OCI-LY3 (cell line): ENCODE data around the gene CHRNA9.

Source experiments
- H2AFZ ChIP-seq: fragments of 200-600, 300-600 bp; shearing (Covaris generic); 2 replicates; pipeline ENCODE4 v1.6.0; 2014; ENCODE audit warnings: antibody characterized with exemption, low read depth, low read length
- H3K27ac ChIP-seq: fragments of 200-600, 300-600 bp; sonication (generic); 2 replicates; pipeline ENCODE4 v1.5.1; 2014; ENCODE audit warnings: mild to moderate bottlenecking, low read length, moderate library complexity, mixed read lengths
- H3K27me3 ChIP-seq: fragments of 200-600, 300-600 bp; sonication (generic); 2 replicates; pipeline ENCODE4 v1.6.1; 2014; ENCODE audit warnings: low read depth, low read length, mixed read lengths
- H3K36me3 ChIP-seq: fragments of 200-600, 300-600 bp; sonication (generic); replicated peaks from 2 replicates; pipeline ENCODE3; 2014; ENCODE audit warnings: low read depth, low read length, mixed read lengths
- H3K4me1 ChIP-seq: fragments of 300-600, 200-600 bp; sonication (generic); 2 replicates; pipeline ENCODE4 v1.6.1; 2014; ENCODE audit warnings: low read length, mixed read lengths
- H3K4me2 ChIP-seq: fragments of 200-600, 300-600 bp; sonication (generic); 2 replicates; pipeline ENCODE4 v1.6.1; 2014; ENCODE audit warnings: low read length, mixed read lengths
- H3K4me3 ChIP-seq: fragments of 300-600, 200-600 bp; sonication (generic); 2 replicates; pipeline ENCODE4 v1.5.1; 2014; ENCODE audit warnings: antibody characterized with exemption, mild to moderate bottlenecking, low read length, moderate library complexity
- H3K79me2 ChIP-seq: fragments of 300-600, 200-600 bp; shearing (Covaris generic); 2 replicates; pipeline ENCODE4 v1.6.1; 2014; ENCODE audit warnings: mild to moderate bottlenecking, low read length, mixed read lengths
- H3K9ac ChIP-seq: fragments of 300-600, 200-600 bp; shearing (Covaris generic); 2 replicates; pipeline ENCODE4 v1.6.0; 2014; ENCODE audit warnings: mild to moderate bottlenecking, low read length, moderate library complexity
- H3K9me3 ChIP-seq: fragments of 200-600, 300-600 bp; shearing (Covaris generic); 2 replicates; pipeline ENCODE4 v1.6.1; 2014; ENCODE audit warnings: low read length, mixed read lengths; ENCODE audit not compliant: insufficient read depth
- H4K20me1 ChIP-seq: fragments of 200-600, 300-600 bp; sonication (generic); 2 replicates; pipeline ENCODE4 v1.6.1; 2016; ENCODE audit warnings: low read length, mixed read lengths; ENCODE audit not compliant: insufficient read depth
- EZH2phosphoT487 ChIP-seq: fragments of 200-600 bp; shearing (Covaris generic); IDR thresholded peaks from 2 replicates; pipeline ENCODE4 v1.6.1; 2018; ENCODE audit warnings: antibody characterized with exemption, mixed run types, low read depth
- TF ChIP-seq, protein P1 (sequence below): fragments of 200-600, 300-600 bp; sonication (generic); IDR thresholded peaks from 2 replicates; pipeline ENCODE4 v1.5.1; 2014; ENCODE audit warnings: antibody characterized with exemption, low read length, low read depth

The CHRNA9 gene

GRCh38 chr4:40331961-40332360 lies 3.2 kb upstream of the CHRNA9 start:
- no peaks in the 10 kb centered on the region for H3K36me3 ChIP-seq
- no peak overlapping the region for H3K4me2 ChIP-seq
- no peaks in the 10 kb centered on the region for H3K4me1 ChIP-seq
- TF ChIP-seq, protein P1, sequence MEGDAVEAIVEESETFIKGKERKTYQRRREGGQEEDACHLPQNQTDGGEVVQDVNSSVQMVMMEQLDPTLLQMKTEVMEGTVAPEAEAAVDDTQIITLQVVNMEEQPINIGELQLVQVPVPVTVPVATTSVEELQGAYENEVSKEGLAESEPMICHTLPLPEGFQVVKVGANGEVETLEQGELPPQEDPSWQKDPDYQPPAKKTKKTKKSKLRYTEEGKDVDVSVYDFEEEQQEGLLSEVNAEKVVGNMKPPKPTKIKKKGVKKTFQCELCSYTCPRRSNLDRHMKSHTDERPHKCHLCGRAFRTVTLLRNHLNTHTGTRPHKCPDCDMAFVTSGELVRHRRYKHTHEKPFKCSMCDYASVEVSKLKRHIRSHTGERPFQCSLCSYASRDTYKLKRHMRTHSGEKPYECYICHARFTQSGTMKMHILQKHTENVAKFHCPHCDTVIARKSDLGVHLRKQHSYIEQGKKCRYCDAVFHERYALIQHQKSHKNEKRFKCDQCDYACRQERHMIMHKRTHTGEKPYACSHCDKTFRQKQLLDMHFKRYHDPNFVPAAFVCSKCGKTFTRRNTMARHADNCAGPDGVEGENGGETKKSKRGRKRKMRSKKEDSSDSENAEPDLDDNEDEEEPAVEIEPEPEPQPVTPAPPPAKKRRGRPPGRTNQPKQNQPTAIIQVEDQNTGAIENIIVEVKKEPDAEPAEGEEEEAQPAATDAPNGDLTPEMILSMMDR, result no peak
- TF ChIP-seq EZH2phosphoT487, result no peak
- no peak overlapping the region for H3K27ac ChIP-seq
- H3K4me3 ChIP-seq, result no peak overlapping the region
- no peaks in the 10 kb centered on the region for H3K9me3 ChIP-seq
- H3K79me2 ChIP-seq, result no peaks in the 10 kb centered on the region
- no peak overlapping the region for H3K9ac ChIP-seq
- no peaks in the 10 kb centered on the region for H4K20me1 ChIP-seq
- H2AFZ ChIP-seq, result no peak overlapping the region
- H3K27me3 ChIP-seq, result 0 out of 2 replicates have a peak, but pooled peaks cover 4% of the 10 kb centered on the region

- no peaks in the 10 kb centered on the region for H3K4me1 ChIP-seq
- H3K79me2 ChIP-seq, result no peaks in the 10 kb centered on the region
- no peak for TF ChIP-seq EZH2phosphoT487
- TF ChIP-seq, protein P1, result no peak
- no peaks in the 10 kb centered on the region for H3K36me3 ChIP-seq
- H4K20me1 ChIP-seq, result no peaks in the 10 kb centered on the region
- 0 out of 2 replicates have a peak, but pooled peaks cover 4% of the 10 kb centered on the region for H3K27me3 ChIP-seq
- H2AFZ ChIP-seq, result no peak overlapping the region
- H3K27ac ChIP-seq, result no peak overlapping the region
- no peak overlapping the region for H3K4me3 ChIP-seq
- H3K9me3 ChIP-seq, result no peaks in the 10 kb centered on the region
- no peak overlapping the region for H3K4me2 ChIP-seq
- no peak overlapping the region for H3K9ac ChIP-seq
Observed at GRCh38 chr4:40333921-40334352, 1.2 kb upstream of the CHRNA9 start.

- Histone ChIP-seq H3K36me3 (no peaks in the 10 kb centered on the region), H3K4me2 (no peak overlapping the region), H3K27ac (no peak overlapping the region), H3K79me2 (no peaks in the 10 kb centered on the region), H3K4me3 (no peak overlapping the region), H3K4me1 (no peaks in the 10 kb centered on the region), H4K20me1 (no peaks in the 10 kb centered on the region), H2AFZ (no peak overlapping the region), H3K27me3 (0 out of 2 replicates have a peak, but pooled peaks cover 4% of the 10 kb centered on the region), H3K9me3 (no peaks in the 10 kb centered on the region), H3K9ac (no peak overlapping the region)
- no peak for TF ChIP-seq EZH2phosphoT487
- TF ChIP-seq, protein P1, result no peak
Observed at GRCh38 chr4:40335525-40335894, 377 bp downstream of the CHRNA9 start.

GRCh38 chr4:40337051-40337450 lies 1.9 kb downstream of the CHRNA9 start:
- no peak overlapping the region for H2AFZ ChIP-seq
- no peak for TF ChIP-seq EZH2phosphoT487
- TF ChIP-seq, protein P1, result no peak
- no peak overlapping the region for H3K4me2 ChIP-seq
- H3K9ac ChIP-seq, result no peak overlapping the region
- H3K4me3 ChIP-seq, result no peak overlapping the region
- H3K36me3 ChIP-seq, result no peaks in the 10 kb centered on the region
- no peaks in the 10 kb centered on the region for H3K79me2 ChIP-seq
- H3K4me1 ChIP-seq, result no peaks in the 10 kb centered on the region
- H3K9me3 ChIP-seq, result no peaks in the 10 kb centered on the region
- 0 out of 2 replicates have a peak, but pooled peaks cover 4% of the 10 kb centered on the region for H3K27me3 ChIP-seq
- no peaks in the 10 kb centered on the region for H4K20me1 ChIP-seq
- H3K27ac ChIP-seq, result no peak overlapping the region
